ENCODE measurements around the gene GPRC5B. TPM values are rescaled to one million over a fixed set of nuclear protein-coding genes. Genes with fewer than 3 reads are reported as not detected.

The GPRC5B gene
- total RNA-seq, 2 experiments from 2014 or later, result not detected

DNA sequence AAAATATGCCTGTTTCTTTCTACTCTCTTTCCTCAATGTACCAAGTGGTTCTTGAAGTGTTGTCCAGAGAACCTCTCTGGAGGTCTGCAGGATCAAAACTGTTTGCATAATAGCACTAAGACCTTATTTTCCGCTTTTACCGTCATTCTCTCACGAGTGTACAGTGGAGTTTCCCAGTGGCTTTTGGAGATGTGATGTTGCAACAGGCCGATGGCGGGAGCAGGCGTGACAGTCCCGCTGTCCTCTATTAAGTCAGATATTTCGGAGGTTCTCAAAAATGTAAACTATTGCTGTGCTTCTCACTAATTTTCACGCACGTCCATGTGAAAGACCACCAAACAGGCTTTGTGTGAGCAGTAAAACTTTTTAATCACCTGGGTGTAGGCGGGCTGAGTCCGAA is 8.3 kb upstream of the GPRC5B start:
- ChIA-PET POLR2A (no interaction called here), CTCF (interaction anchor here (2.8 kb wide), 1 partner anchor 14 kb away, joined by 17 read pairs; no protein-coding TSS in a partner anchor)
- Mint-ChIP-seq H3K4me3 (no peak overlapping the region), H3K9me3 (no peaks in the 10 kb centered on the region), H3K4me1 (ENCODE audit: low read depth) (peaks cover 5% of the 10 kb centered on the region), H3K27me3 (no peaks in the 10 kb centered on the region), H3K36me3 (ENCODE audit: low read depth) (no peaks in the 10 kb centered on the region), H3K27ac (no peak overlapping the region)
- no peak for ATAC-seq
- intact Hi-C loops (cut with micrococcal nuclease), result no loop called here
- TF ChIP-seq, protein P1, sequence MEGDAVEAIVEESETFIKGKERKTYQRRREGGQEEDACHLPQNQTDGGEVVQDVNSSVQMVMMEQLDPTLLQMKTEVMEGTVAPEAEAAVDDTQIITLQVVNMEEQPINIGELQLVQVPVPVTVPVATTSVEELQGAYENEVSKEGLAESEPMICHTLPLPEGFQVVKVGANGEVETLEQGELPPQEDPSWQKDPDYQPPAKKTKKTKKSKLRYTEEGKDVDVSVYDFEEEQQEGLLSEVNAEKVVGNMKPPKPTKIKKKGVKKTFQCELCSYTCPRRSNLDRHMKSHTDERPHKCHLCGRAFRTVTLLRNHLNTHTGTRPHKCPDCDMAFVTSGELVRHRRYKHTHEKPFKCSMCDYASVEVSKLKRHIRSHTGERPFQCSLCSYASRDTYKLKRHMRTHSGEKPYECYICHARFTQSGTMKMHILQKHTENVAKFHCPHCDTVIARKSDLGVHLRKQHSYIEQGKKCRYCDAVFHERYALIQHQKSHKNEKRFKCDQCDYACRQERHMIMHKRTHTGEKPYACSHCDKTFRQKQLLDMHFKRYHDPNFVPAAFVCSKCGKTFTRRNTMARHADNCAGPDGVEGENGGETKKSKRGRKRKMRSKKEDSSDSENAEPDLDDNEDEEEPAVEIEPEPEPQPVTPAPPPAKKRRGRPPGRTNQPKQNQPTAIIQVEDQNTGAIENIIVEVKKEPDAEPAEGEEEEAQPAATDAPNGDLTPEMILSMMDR (IDR thresholded peaks at IDR 0.05), result no peak
- no peak for DNase-seq

DNA sequence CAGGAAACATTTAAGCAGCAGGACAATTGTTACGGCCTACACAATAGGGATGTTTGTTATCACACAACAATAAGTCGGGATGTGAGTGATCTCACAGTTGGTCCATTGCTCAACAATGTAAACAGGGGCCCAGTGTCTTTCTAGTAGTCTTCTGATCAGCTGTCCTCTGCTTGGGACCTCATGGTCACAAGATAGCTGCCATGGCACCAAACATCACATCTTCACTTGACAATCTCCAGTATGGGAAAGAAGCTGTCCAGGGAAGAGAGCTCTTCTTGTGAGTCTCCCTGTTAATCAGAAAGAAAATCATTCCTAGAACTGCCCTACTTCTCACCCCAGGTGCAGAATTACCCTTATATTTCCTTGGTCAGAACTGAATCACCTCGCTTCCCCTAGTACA is 6.3 kb upstream of the GPRC5B start:
- intact Hi-C loops (cut with micrococcal nuclease), result no loop called here
- H3K4me1 Mint-ChIP-seq (ENCODE audit: low read depth), result peaks cover 11% of the 10 kb centered on the region
- H3K9me3 Mint-ChIP-seq, result no peaks in the 10 kb centered on the region
- no peak overlapping the region for H3K4me3 Mint-ChIP-seq
- CTCF ChIA-PET, result interaction anchor here (1.1 to 2.8 kb wide), 4 partner anchors 16 to 307 kb away, joined by 3 to 17 read pairs (median 4); no protein-coding TSS in a partner anchor
- ATAC-seq (no peak), DNase-seq (no peak)
- TF ChIP-seq, protein P1 (IDR thresholded peaks at IDR 0.05), result no peak
- peaks cover 3% of the 10 kb centered on the region for H3K27me3 Mint-ChIP-seq
- POLR2A ChIA-PET, result no interaction called here
- no peaks in the 10 kb centered on the region for H3K36me3 Mint-ChIP-seq (ENCODE audit: low read depth)
- no peak overlapping the region for H3K27ac Mint-ChIP-seq

DNA sequence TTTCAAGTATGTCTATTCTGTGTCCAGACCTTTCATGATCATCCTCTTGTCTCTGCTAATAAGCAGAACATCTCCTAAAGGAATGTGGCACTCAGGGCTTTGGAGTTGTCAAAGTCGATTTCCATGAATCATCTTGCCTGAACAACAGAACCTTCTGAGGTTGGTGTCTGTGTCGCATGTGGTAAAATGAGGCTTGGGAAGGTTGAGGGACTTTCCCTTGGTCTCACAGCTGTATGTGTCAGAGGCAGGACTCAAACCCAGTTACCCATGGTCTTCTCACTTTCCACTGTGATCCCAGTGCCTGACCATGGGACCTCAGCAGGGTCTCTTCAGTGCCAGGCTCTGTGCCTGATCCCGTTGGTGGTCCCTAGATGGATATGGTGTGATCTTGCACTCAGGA is 4.2 kb upstream of the GPRC5B start:
- TF ChIP-seq, protein P1 (IDR thresholded peaks at IDR 0.05), result no peak
- ChIA-PET CTCF (interaction anchor here (1.1 to 4.3 kb wide), 5 partner anchors 9 to 330 kb away, joined by 3 to 56 read pairs (median 5); no protein-coding TSS in a partner anchor), POLR2A (no interaction called here)
- Mint-ChIP-seq H3K27me3 (peaks cover 16% of the 10 kb centered on the region), H3K4me3 (no peak overlapping the region), H3K36me3 (ENCODE audit: low read depth) (no peaks in the 10 kb centered on the region), H3K27ac (no peak overlapping the region), H3K4me1 (ENCODE audit: low read depth) (peaks cover 20% of the 10 kb centered on the region), H3K9me3 (no peaks in the 10 kb centered on the region)
- ATAC-seq (no peak), DNase-seq (peak; percentile 9)
- intact Hi-C loops (cut with micrococcal nuclease), result no loop called here

DNA sequence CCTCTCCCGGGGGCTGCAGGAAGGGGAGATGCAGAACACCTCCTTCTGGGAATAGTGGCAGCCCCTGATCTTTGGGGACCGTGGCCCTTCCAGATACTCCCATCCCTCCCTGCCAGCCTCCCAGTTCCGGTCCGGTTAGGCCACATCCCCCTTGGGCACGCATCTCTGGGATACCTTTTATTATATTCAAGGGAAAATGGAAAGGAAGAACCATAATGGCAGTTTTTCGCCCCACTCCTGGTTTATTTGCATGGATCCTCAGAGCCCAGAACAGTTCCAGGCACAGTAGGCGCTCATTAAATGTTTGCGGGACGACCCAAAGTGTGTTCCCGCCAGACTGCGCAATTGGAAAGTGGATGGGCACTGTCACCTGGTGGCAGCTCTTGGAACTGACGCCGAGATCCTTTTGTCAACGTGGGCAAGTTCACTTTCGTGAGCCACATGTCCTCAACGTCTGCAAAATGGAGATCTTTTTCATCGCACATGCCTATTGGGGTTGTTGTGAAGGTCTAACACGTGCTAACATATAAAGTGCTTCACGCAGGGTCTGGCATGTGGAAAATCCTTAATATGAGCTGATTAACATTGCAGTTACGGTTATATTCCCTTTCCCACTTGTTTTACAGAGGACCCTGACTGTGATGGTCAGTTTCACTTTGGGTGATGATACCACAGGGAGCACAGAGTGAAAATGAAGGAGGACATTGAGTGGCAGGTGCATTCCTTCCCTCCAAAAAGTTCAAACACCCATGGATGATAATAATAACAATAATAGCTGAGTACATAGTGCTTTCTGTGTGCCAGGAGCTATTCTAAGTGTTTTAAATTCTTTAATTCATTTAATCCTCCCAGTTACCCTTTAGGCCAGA is 1.7 kb upstream of the GPRC5B start:
- H3K36me3 Mint-ChIP-seq (ENCODE audit: low read depth), result no peaks in the 10 kb centered on the region
- peak; percentile 86 for ATAC-seq
- DNase-seq, result peak; percentile 90
- H3K27ac Mint-ChIP-seq, result peak overlapping the region; percentile 16
- H3K4me3 Mint-ChIP-seq, result peak overlapping the region; percentile 73
- intact Hi-C loops (cut with micrococcal nuclease), result loop anchor here (2.0 kb wide), 2 partner anchors 286 to 328 kb away; no protein-coding TSS in a partner anchor
- TF ChIP-seq, protein P1 (IDR thresholded peaks at IDR 0.05), result peak; percentile 98
- POLR2A ChIA-PET, result interaction anchor here (1.0 to 1.2 kb wide), 2 partner anchors 172 to 287 kb away, joined by 3 to 4 read pairs; no protein-coding TSS in a partner anchor
- peaks cover 30% of the 10 kb centered on the region for H3K27me3 Mint-ChIP-seq
- peaks cover 20% of the 10 kb centered on the region for H3K4me1 Mint-ChIP-seq (ENCODE audit: low read depth)
- CTCF ChIA-PET, result interaction anchor here (0.8 to 4.3 kb wide), 23 partner anchors 9 to 362 kb away, joined by 3 to 56 read pairs (median 3); partner anchors contain the start of genes IQCK, KNOP1 and VPS35L
- H3K9me3 Mint-ChIP-seq, result no peaks in the 10 kb centered on the region
